ENCODE results near the gene DIAPH3.

Gene DIAPH3

DNA sequence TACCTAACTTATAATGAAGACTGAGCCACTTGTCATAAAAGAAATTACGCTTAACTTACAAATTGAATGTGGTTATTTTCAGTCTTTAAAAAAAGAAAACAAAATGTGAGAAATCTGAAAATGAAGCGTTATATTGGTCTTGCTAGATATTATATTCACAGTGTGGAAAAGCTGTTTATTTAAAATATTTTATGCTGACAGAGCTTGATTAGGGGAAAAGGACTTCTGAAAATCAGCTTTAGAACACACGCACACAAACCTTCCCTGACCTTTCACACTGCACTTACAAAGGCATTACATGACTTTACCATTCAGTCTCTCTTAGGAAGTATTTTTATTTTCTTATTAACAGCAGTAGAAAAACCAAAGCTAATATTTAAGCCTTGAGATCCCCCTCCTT, 461.5 kb downstream of the DIAPH3 start:
- no peak for DNase-seq

DNA sequence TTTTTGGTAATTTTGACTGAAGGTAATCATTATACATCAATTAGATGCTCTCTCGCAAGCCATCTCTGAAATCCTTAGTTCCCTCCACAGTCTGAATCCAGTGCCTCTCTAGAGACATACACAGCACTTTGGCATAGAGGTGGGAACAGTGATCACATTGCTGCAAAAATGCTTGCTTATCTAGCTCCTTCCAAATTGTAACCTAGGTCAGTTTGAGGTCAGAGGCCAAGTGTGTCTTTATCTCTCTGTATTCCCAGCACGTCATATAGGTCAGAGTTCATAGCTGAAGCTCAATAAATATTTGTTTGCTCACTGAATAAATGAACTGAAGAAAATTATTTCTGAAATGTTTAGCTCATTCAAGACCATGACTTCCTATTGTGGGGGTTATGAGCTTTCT, 462.5 kb downstream of the DIAPH3 start:
- no peak for DNase-seq

GRCh38 chr13:59700281-59700680, 463.4 kb downstream of the DIAPH3 start:
- DNase-seq, result no peak

GRCh38 chr13:59696271-59696670, 467.5 kb downstream of the DIAPH3 start:
- DNase-seq, result no peak

- no peak for DNase-seq
Measured at GRCh38 chr13:59691501-59692066, 472.1 kb downstream of the DIAPH3 start.

DNA sequence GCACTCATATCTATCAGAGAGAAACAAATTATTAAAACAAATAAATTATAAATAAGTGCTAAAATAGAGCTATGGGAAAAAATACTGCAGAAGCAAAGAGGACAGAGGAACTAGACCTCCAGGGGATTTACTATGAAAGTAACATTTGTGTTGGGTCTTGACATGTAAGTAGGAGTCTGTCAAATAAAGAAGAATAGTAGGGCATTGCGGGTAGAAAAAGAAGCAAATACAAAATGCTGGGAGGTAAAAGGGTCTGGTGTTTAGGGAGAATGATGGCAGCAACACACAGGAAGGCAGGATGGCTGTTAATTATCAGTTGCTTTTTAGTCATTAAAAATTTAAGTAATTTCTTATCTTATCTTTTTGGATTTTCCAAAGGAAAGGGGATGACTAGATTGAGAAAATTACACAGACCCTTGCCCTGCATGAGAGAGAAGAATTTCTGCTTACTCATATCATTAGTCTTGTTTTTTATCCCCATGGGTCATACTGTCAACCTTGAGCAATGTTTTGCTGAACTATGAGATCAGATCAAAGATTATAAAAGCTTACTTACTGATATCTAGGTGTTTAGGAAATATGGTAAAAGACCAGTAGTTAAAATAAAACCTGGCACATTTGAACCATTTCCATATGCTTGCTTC, 472.7 kb downstream of the DIAPH3 start:
- DNase-seq, result no peak

DNA sequence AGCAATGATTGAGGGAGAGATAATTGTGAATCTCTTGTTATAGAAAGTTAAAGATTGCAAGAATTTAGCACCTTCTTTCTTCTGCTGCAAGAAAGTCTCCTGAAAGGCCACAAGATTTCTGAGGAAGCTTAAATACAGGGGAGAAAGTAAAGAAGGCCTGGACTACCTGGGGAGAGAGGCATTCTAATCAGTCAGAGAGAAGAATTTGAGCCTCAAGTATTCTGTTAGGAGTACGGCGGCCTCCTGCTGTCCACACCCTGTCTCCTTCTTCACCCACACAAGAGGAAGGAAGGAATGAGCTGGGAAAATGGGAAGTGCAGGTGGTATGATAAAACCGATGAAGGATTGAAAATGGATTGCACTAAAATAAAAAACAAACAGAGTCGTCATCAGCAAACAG, 474.7 kb downstream of the DIAPH3 start:
- DNase-seq, result no peak

DNA sequence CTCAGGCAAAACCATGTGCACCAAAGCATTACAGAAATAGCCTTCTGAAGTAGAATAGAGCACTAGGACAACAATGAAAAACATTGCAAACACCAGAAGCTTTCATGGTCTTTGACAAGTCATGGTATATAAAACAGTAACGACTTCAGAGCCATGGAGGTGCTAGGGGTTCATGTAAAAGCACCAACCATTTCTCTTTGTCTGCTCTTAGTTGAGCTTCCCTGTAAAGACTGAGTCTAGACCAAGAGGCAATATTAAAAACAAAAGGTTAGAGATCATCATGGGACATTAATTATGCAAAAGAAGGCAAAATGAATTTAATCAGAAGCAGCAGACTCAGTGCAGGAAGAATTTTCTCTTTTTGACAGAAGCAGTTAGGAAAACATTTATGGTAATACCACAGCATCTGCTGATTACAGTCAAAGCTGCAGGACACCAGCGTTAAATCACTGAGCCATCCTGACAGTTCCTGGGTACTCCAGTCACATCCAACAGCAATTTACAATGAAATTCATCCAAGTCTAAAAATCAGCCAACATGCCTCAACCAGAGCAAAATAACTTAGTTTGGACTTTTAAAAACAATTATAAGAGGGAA, 476.8 kb downstream of the DIAPH3 start:
- no peak for DNase-seq

DNA sequence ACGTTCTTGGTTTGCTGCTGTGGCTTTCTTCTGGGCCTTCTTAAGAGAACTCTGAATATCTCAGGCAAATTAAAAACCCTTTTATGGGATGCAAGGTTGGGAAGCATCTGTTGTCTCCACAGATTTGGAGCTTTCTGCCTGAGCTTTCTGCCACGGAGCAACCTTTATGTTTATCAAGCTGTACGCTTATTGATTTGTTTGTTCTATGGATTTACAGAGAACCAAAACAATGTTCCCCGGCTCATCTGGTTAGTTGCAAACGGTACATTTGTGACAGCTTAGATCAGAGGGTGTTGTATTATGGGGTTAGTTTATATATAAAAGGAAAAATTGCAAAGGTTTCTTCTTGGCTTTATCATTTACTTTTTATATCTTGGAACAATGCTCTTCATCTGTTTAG, 479.6 kb downstream of the DIAPH3 start:
- DNase-seq, result no peak

DNA sequence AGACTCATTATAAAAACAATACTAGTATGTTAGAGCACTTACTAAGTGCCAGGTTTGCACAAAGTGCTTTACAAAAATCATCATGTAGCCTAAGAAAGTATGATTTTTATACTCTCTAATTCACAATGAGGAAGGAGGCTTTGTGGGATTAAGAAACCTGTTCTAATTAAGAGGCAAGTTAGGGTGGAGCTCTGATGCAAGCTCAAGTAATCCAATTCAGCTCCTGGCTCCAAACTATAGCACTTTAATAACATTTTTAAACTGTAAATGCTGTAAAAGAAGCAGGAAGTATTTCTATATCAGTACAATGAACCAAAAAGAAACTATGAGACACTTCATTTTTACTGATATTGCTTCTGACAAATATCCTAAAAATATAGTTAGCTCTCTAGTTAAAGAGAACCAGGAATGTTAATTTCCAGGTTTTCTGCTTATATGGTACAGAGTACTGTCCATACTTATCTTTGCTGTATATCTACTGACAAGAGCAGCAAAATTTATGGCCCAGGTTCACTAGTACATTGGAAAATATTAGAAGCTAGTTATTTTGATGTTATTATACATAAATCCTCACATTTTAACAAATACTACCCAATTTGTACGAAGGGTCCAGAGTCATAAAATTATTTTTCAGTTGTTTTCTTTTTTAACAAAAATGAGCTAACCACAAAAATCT, 482.0 kb downstream of the DIAPH3 start:
- DNase-seq, result no peak

- DNase-seq, result no peak
Measured at GRCh38 chr13:59680429-59681024, 483.2 kb downstream of the DIAPH3 start.

DNA sequence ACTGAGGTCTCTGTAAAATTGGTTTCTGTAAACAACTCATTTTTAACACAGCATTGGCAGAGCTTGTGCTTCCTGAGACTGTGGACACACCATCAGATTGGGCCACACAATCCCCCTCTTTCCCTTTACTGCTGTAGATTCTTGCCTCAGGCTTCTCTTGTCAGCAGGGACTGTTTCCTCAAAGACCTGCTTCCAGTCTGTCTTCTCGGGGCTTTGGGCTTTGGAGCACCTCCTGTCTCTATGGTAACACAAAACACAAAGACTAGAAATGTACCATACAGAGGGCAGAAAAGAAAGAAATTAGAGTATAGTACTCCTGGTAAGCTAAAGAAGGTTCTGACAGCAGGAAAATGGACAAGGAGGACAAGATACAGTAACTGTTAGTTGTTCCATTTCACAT, 484.5 kb downstream of the DIAPH3 start:
- DNase-seq, result no peak

- no peak for DNase-seq
Measured at GRCh38 chr13:59677966-59678814, 485.5 kb downstream of the DIAPH3 start.

DNA sequence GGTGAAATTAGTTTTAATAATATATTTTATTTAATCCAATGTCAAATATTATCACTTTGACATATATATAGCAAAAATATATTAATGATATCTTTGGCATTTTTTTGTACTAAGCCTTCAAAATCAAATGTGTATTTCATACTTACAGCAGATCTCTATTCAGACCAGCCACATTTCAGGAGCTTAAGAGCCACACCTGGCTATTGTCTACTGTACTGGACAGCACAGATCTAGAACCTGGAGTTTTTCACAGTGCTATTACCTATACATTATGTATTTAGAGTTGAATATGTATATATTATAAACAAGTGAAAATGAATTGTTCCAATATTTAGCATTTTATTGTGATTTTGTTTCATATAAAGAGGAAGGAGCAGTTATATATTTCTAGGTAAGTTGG, 486.3 kb downstream of the DIAPH3 start:
- DNase-seq, result no peak

GRCh38 chr13:59674616-59675015, 489.1 kb downstream of the DIAPH3 start:
- no peak for DNase-seq

DNA sequence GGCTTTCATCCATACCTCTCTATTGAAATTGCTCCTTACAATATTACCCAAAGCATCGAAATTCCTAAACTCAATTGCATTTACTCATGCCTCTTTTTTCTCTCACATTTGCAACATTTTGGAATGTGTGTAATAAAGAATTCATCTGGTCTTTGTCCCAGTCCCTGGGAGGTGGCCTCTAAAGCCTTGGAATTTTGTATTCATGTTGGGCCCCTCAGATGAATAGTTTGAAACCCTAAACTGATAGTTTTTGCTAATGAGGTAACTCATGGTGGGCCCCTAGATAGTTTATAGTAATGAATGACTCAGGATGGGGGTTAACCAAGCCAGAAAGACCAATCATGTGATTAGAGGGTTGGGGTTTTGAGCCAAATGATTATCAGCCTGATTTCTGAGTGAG, 490.4 kb downstream of the DIAPH3 start:
- DNase-seq, result no peak

- no peak for DNase-seq
Measured at GRCh38 chr13:59672445-59672844, 491.3 kb downstream of the DIAPH3 start.

DNA sequence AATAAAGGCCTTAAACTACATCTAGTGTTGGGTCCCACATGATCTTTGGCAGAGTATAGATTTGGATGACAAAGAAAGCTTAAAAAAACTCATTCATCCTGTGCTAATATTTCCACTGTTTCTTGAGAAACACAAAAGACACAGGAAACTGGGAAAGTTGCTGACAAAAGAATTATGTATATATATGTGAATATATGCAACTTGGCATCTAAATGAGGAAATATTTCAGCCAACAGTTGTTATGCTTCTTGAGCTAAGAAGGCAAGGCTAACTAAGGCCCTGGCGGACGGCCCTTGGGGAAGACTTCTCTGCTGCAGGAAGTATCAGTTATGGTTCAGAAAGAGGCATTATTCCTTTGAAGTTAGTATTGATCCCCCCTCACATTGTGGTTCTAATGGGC, 491.8 kb downstream of the DIAPH3 start:
- DNase-seq, result no peak

DNA sequence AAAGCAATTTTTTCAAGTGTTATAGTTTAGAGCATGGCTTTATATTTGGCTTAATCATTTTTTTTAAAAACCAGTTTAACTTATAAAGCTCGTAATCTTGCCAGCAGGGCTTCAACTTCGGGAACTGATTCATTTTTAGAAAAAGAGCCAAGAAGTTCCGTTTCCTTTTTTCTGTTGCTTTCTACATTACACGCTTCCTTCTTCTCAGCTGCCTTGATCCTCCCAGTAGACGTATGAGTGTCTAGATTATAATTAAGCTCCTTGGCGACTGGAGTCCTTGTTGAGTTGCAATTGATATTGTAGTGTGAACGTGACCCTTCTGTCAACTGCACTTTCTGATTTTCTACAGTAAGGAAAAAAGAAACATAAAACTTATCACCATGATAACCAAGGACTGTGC, 497.2 kb downstream of the DIAPH3 start:
- DNase-seq, result no peak

GRCh38 chr13:59665732-59666131, 498.0 kb downstream of the DIAPH3 start:
- DNase-seq, result no peak

- no peak for DNase-seq
Measured at GRCh38 chr13:59665184-59665583, 498.5 kb downstream of the DIAPH3 start.

DNA sequence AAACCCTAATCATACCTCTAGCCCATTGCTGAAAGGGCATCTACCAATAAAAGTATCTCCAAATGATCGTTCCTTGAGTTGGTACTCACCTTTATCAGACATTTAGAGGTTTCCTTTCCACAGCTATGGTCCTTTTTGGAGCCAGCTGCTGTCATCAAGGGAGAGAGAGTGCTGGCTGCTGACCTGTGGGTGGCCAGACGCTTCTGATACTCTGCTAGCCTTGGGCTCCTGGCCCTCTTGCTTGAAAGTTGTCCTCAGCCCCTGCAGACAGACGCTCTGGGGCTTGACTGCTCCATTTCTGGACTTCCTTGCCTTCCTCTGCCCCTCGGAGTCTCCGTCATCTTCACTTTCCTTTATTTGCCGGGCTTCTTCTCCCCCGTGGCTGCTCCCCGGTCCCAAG, 499.1 kb downstream of the DIAPH3 start:
- DNase-seq, result no peak

DNA sequence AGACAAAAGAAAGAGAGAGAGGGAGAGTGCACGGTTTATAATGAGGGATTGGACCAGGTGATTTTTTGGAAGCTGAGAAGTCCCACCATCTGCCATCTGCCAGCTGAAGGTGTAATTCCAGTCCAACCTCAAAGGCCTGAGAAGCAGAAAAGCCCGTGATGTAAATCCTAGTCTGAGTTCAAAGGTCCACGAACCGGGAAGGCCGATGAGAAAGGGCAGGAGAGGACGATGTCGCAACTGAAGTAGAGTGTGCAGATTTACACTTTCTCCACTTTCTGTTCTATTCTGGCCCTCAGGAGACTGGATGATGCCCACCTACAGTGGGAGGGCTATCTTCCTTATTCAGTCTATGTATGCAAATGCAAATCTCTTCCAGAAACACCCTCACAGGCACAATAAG, 500.0 kb downstream of the DIAPH3 start:
- DNase-seq, result no peak

All from NCI-H1048 (cell line).